OCI-LY3 (cell line): ENCODE measurements around the gene GPNMB.

Experiments
- H2AFZ ChIP-seq: fragments of 200-600, 300-600 bp; shearing (Covaris generic); 2 replicates; pipeline ENCODE4 v1.6.0; 2014; ENCODE audit warnings: antibody characterized with exemption, low read depth, low read length
- H3K27ac ChIP-seq: fragments of 200-600, 300-600 bp; sonication (generic); 2 replicates; pipeline ENCODE4 v1.5.1; 2014; ENCODE audit warnings: mild to moderate bottlenecking, low read length, moderate library complexity, mixed read lengths
- H3K27me3 ChIP-seq: fragments of 200-600, 300-600 bp; sonication (generic); 2 replicates; pipeline ENCODE4 v1.6.1; 2014; ENCODE audit warnings: low read depth, low read length, mixed read lengths
- H3K36me3 ChIP-seq: fragments of 200-600, 300-600 bp; sonication (generic); replicated peaks from 2 replicates; pipeline ENCODE3; 2014; ENCODE audit warnings: low read depth, low read length, mixed read lengths
- H3K4me1 ChIP-seq: fragments of 300-600, 200-600 bp; sonication (generic); 2 replicates; pipeline ENCODE4 v1.6.1; 2014; ENCODE audit warnings: low read length, mixed read lengths
- H3K4me2 ChIP-seq: fragments of 200-600, 300-600 bp; sonication (generic); 2 replicates; pipeline ENCODE4 v1.6.1; 2014; ENCODE audit warnings: low read length, mixed read lengths
- H3K4me3 ChIP-seq: fragments of 300-600, 200-600 bp; sonication (generic); 2 replicates; pipeline ENCODE4 v1.5.1; 2014; ENCODE audit warnings: antibody characterized with exemption, mild to moderate bottlenecking, low read length, moderate library complexity
- H3K79me2 ChIP-seq: fragments of 300-600, 200-600 bp; shearing (Covaris generic); 2 replicates; pipeline ENCODE4 v1.6.1; 2014; ENCODE audit warnings: mild to moderate bottlenecking, low read length, mixed read lengths
- H3K9ac ChIP-seq: fragments of 300-600, 200-600 bp; shearing (Covaris generic); 2 replicates; pipeline ENCODE4 v1.6.0; 2014; ENCODE audit warnings: mild to moderate bottlenecking, low read length, moderate library complexity
- H3K9me3 ChIP-seq: fragments of 200-600, 300-600 bp; shearing (Covaris generic); 2 replicates; pipeline ENCODE4 v1.6.1; 2014; ENCODE audit warnings: low read length, mixed read lengths; ENCODE audit not compliant: insufficient read depth
- H4K20me1 ChIP-seq: fragments of 200-600, 300-600 bp; sonication (generic); 2 replicates; pipeline ENCODE4 v1.6.1; 2016; ENCODE audit warnings: low read length, mixed read lengths; ENCODE audit not compliant: insufficient read depth
- CTCF ChIP-seq: fragments of 200-600, 300-600 bp; sonication (generic); IDR thresholded peaks from 2 replicates; pipeline ENCODE4 v1.5.1; 2014; ENCODE audit warnings: antibody characterized with exemption, low read length, low read depth
- EZH2phosphoT487 ChIP-seq: fragments of 200-600 bp; shearing (Covaris generic); IDR thresholded peaks from 2 replicates; pipeline ENCODE4 v1.6.1; 2018; ENCODE audit warnings: antibody characterized with exemption, mixed run types, low read depth

The GPNMB gene

GRCh38 chr7:23247603-23248335 lies 1.2 kb downstream of the GPNMB start:
- H3K4me3 ChIP-seq, result no peak overlapping the region
- peak overlapping the region; percentile 26; the same call in 1 of the 2 replicates for H3K4me2 ChIP-seq
- TF ChIP-seq EZH2phosphoT487, result no peak
- no peak for TF ChIP-seq CTCF
- peaks cover 11% of the 10 kb centered on the region; the same call in 1 of the 2 replicates for H3K27me3 ChIP-seq
- no peaks in the 10 kb centered on the region for H3K36me3 ChIP-seq
- no peak overlapping the region for H3K9ac ChIP-seq
- H2AFZ ChIP-seq, result no peak overlapping the region
- no peaks in the 10 kb centered on the region for H3K79me2 ChIP-seq
- H3K27ac ChIP-seq, result no peak overlapping the region
- H4K20me1 ChIP-seq, result no peaks in the 10 kb centered on the region
- peaks cover 3% of the 10 kb centered on the region; the same call in 1 of the 2 replicates for H3K9me3 ChIP-seq
- H3K4me1 ChIP-seq, result peaks cover 7% of the 10 kb centered on the region

GRCh38 chr7:23249486-23249885 lies 2.9 kb downstream of the GPNMB start:
- H3K36me3 ChIP-seq, result no peaks in the 10 kb centered on the region
- no peaks in the 10 kb centered on the region for H4K20me1 ChIP-seq
- H3K9ac ChIP-seq, result no peak overlapping the region
- no peak overlapping the region for H3K4me2 ChIP-seq
- H3K4me1 ChIP-seq, result peaks cover 7% of the 10 kb centered on the region
- H3K27ac ChIP-seq, result no peak overlapping the region
- no peak overlapping the region for H2AFZ ChIP-seq
- TF ChIP-seq EZH2phosphoT487 (no peak), CTCF (no peak)
- peaks cover 3% of the 10 kb centered on the region; the same call in 1 of the 2 replicates for H3K9me3 ChIP-seq
- peaks cover 11% of the 10 kb centered on the region; the same call in 1 of the 2 replicates for H3K27me3 ChIP-seq
- no peak overlapping the region for H3K4me3 ChIP-seq
- no peaks in the 10 kb centered on the region for H3K79me2 ChIP-seq

GRCh38 chr7:23254051-23254681 lies 7.6 kb downstream of the GPNMB start:
- no peak overlapping the region for H3K9ac ChIP-seq
- no peak overlapping the region for H3K4me3 ChIP-seq
- TF ChIP-seq EZH2phosphoT487 (no peak), CTCF (no peak)
- H3K27me3 ChIP-seq, result peaks cover 16% of the 10 kb centered on the region; the same call in 1 of the 2 replicates
- no peaks in the 10 kb centered on the region for H4K20me1 ChIP-seq
- H3K36me3 ChIP-seq, result no peaks in the 10 kb centered on the region
- peaks cover 3% of the 10 kb centered on the region; the same call in 1 of the 2 replicates for H3K9me3 ChIP-seq
- no peak overlapping the region for H2AFZ ChIP-seq
- H3K4me2 ChIP-seq, result no peak overlapping the region
- no peaks in the 10 kb centered on the region for H3K4me1 ChIP-seq
- H3K79me2 ChIP-seq, result no peaks in the 10 kb centered on the region
- no peak overlapping the region for H3K27ac ChIP-seq

GRCh38 chr7:23256731-23257130 lies 10.2 kb downstream of the GPNMB start:
- no peaks in the 10 kb centered on the region for H3K36me3 ChIP-seq
- TF ChIP-seq EZH2phosphoT487 (no peak), CTCF (no peak)
- H3K79me2 ChIP-seq, result no peaks in the 10 kb centered on the region
- H4K20me1 ChIP-seq, result no peaks in the 10 kb centered on the region
- H3K27me3 ChIP-seq, result peaks cover 10% of the 10 kb centered on the region; the same call in 1 of the 2 replicates
- H3K4me2 ChIP-seq, result no peak overlapping the region
- H3K27ac ChIP-seq, result no peak overlapping the region
- no peaks in the 10 kb centered on the region for H3K4me1 ChIP-seq
- no peak overlapping the region for H3K4me3 ChIP-seq
- H3K9ac ChIP-seq, result no peak overlapping the region
- peaks cover 3% of the 10 kb centered on the region; the same call in 1 of the 2 replicates for H3K9me3 ChIP-seq
- H2AFZ ChIP-seq, result no peak overlapping the region
